ENCODE measurements around the gene MFRP. TPM values are rescaled to one million over a fixed set of nuclear protein-coding genes. Genes with fewer than 3 reads are reported as not detected.

MFRP gene
- total RNA-seq, 1 donor from 2014 or later: not detected

DNA sequence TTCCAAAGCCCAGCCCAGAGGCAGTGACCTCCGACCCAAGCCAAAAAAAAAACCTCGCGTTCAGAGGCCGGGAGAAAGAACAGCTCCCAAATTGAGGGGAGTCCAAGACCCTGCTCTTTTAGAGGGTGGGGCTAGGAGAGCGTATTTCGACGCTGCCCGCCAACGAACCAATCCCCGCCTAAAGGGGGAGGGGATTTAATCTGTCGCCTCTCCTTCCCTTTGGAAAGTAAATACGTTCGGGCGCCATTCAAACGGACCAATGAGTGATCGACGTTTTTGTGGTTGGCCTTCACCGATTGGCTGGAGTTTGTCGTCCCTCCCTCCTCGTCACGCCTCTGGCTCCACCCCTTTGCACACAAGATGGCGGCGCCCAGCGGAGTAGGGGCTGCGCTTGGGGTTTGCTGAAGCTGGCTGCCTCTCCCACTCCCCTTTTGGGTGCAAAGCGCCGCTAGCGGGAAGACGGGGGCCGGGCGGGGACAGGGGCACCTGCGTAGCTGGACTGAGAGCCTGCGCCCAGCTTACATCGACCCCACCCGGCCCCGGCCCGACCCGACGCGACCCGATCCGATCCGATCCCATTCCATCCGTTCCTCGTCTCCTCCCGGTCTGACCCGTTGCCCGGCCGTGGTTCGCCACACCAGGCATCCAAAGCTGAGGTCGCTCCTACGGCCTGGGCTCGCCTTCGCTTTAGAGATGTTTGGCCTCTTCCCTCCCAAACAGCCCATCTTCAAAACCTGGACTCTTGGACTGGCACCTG is 12.2 kb downstream of the MFRP start, which contains the start of gene RNF26:
RNF26 (plus strand) TSS at position 354 of the 757 bp plus-strand sequence. CDS start 596 bp downstream, outside the sequence.
- peak; percentile 95 for DNase-seq (ENCODE audit: low spot score)
- peaks cover 51% of the 10 kb centered on the region for H3K4me1 Mint-ChIP-seq (ENCODE audit: low read depth)
- TF ChIP-seq, protein P1, sequence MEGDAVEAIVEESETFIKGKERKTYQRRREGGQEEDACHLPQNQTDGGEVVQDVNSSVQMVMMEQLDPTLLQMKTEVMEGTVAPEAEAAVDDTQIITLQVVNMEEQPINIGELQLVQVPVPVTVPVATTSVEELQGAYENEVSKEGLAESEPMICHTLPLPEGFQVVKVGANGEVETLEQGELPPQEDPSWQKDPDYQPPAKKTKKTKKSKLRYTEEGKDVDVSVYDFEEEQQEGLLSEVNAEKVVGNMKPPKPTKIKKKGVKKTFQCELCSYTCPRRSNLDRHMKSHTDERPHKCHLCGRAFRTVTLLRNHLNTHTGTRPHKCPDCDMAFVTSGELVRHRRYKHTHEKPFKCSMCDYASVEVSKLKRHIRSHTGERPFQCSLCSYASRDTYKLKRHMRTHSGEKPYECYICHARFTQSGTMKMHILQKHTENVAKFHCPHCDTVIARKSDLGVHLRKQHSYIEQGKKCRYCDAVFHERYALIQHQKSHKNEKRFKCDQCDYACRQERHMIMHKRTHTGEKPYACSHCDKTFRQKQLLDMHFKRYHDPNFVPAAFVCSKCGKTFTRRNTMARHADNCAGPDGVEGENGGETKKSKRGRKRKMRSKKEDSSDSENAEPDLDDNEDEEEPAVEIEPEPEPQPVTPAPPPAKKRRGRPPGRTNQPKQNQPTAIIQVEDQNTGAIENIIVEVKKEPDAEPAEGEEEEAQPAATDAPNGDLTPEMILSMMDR (IDR thresholded peaks at IDR 0.05): peak; percentile 8
- H3K27ac Mint-ChIP-seq (ENCODE audit: unreplicated experiment): peak within 1 kb of the TSS; percentile 99
- no peaks in the 10 kb centered on the region for H3K36me3 Mint-ChIP-seq (ENCODE audit: low read depth)
- peaks cover 5% of the 10 kb centered on the region for H3K27me3 Mint-ChIP-seq (ENCODE audit: low read depth)
- H3K9me3 Mint-ChIP-seq (ENCODE audit: low read depth): no peaks in the 10 kb centered on the region
- H3K4me3 Mint-ChIP-seq (ENCODE audit: unreplicated experiment): peak within 1 kb of the TSS; percentile 95

DNA sequence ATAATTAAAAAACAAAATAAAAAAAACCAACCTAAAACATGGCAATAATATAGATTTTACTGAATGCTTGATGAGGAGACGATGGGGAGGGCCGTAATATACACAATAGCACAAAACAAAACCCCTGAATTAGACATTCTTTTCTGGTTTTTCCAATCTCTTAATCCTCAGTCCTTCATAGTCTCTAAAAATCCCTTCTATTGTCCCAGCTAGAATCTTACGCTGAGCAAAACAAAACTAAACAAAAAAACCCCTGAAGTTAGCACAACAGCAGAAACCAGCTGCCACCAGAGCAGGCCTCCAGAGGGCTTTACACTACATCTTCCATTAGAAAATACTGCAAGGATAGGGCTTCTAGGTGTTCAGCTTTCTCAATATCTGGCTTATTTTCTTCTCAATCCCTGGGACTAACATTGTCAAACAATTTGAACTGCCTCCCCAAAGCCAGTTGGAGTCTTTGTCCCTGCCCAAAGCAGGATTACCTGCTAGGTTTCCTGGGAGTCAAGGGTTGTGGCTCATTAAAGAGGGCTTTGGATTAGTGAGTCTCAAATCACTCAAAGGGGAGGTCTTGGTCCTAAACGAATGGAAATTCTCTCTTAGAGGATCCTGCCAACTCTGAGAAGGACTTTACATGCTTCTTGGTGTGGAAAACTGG is 14.3 kb downstream of the MFRP start:
- peaks cover 5% of the 10 kb centered on the region for H3K27me3 Mint-ChIP-seq (ENCODE audit: low read depth)
- no peak overlapping the region for H3K27ac Mint-ChIP-seq (ENCODE audit: unreplicated experiment)
- no peak for DNase-seq (ENCODE audit: low spot score)
- H3K4me3 Mint-ChIP-seq (ENCODE audit: unreplicated experiment): no peak overlapping the region
- TF ChIP-seq, protein P1 (IDR thresholded peaks at IDR 0.05): no peak
- H3K9me3 Mint-ChIP-seq (ENCODE audit: low read depth): no peaks in the 10 kb centered on the region
- H3K4me1 Mint-ChIP-seq (ENCODE audit: low read depth): peaks cover 30% of the 10 kb centered on the region
- H3K36me3 Mint-ChIP-seq (ENCODE audit: low read depth): no peaks in the 10 kb centered on the region

DNA sequence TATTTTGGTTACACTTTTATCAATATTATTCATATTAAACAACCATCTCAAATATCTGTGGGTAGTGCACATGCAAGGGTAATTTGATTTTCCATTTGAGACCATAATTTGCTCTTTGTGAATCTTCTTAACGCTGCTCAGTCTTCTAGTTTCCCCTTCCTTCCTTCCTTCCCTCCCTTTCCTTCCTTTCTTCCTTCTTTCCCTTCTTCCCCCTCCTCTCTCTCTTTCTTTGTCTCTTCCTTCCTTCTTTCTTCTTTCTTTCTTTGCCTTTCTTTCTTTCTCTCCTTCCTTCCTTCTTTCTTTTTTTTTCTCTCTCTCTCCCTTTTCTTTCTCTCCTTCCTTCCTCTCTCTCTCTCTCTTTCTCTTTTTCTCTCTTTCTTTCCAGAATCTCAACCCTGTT is 16.3 kb downstream of the MFRP start:
- Mint-ChIP-seq H3K27me3 (ENCODE audit: low read depth) (peaks cover 5% of the 10 kb centered on the region), H3K36me3 (ENCODE audit: low read depth) (no peaks in the 10 kb centered on the region), H3K9me3 (ENCODE audit: low read depth) (no peaks in the 10 kb centered on the region), H3K4me1 (ENCODE audit: low read depth) (peaks cover 10% of the 10 kb centered on the region), H3K4me3 (ENCODE audit: unreplicated experiment) (no peak overlapping the region), H3K27ac (ENCODE audit: unreplicated experiment) (no peak overlapping the region)
- TF ChIP-seq, protein P1 (IDR thresholded peaks at IDR 0.05): no peak
- DNase-seq (ENCODE audit: low spot score): no peak

DNA sequence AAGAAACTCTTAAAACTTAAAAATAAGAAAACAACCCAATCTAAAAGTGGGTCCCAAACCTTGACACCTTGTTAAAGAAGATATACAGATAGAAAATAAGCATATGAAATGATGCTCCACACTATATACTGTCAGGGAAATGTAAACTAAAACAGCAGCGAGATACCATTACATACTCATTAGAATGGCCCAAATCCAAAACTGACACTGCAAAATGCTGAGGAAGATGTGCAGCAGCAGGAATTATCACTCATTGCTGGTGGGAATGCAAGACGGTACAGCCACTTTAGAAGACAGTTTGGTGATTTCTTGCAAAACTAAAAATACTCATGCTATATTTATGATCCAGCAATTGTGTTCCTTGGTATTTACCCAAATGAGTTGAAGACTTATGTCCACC is 17.2 kb downstream of the MFRP start:
- peaks cover 5% of the 10 kb centered on the region for H3K27me3 Mint-ChIP-seq (ENCODE audit: low read depth)
- DNase-seq (ENCODE audit: low spot score): no peak
- H3K9me3 Mint-ChIP-seq (ENCODE audit: low read depth): no peaks in the 10 kb centered on the region
- no peak overlapping the region for H3K27ac Mint-ChIP-seq (ENCODE audit: unreplicated experiment)
- TF ChIP-seq, protein P1 (IDR thresholded peaks at IDR 0.05): no peak
- H3K4me1 Mint-ChIP-seq (ENCODE audit: low read depth): peaks cover 4% of the 10 kb centered on the region
- H3K4me3 Mint-ChIP-seq (ENCODE audit: unreplicated experiment): no peak overlapping the region
- H3K36me3 Mint-ChIP-seq (ENCODE audit: low read depth): no peaks in the 10 kb centered on the region

DNA sequence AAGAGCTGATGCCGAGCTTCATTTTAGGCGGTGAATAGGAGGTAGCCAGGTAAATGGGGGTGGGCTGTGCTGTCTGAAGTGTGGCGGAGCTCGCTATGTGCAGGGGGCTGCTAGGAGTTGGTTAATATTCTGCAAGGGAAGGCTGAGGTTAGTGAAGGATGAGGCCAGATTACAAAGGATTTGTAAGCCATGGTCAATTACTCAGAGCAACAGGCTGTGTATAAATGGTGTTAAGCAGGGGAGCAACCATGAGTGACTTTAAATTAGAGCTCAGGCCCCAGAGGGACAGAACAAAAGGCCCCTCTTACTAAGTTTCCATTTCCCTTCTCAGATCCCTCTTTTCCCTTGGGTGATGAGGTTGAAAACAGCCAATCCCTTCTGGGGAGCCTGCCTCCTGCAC is 22.3 kb downstream of the MFRP start:
- TF ChIP-seq, protein P1 (IDR thresholded peaks at IDR 0.05): no peak
- H3K27ac Mint-ChIP-seq (ENCODE audit: unreplicated experiment): no peak overlapping the region
- DNase-seq (ENCODE audit: low spot score): no peak
- peaks cover 30% of the 10 kb centered on the region for H3K4me1 Mint-ChIP-seq (ENCODE audit: low read depth)
- no peak overlapping the region for H3K4me3 Mint-ChIP-seq (ENCODE audit: unreplicated experiment)
- H3K27me3 Mint-ChIP-seq (ENCODE audit: low read depth): no peaks in the 10 kb centered on the region
- no peaks in the 10 kb centered on the region for H3K9me3 Mint-ChIP-seq (ENCODE audit: low read depth)
- no peaks in the 10 kb centered on the region for H3K36me3 Mint-ChIP-seq (ENCODE audit: low read depth)
